ENCODE data around the gene MALAT1.

- TF ChIP-seq CHD2 (IDR thresholded peaks at IDR 0.05; ENCODE audit: low read length) (no peak), EZH2 (IDR thresholded peaks at IDR 0.05; ENCODE audit: low read depth, low read length, severe bottlenecking) (no peak), CTCF (IDR thresholded peaks at IDR 0.05; ENCODE audit: control extremely low read depth in 1 of 3, insufficient read depth in 1 of 3, low read depth in 1 of 3, low read length in 3 of 3) (no peak), JUND (IDR thresholded peaks at IDR 0.05; ENCODE audit: low read length) (no peak), EGR1 (IDR thresholded peaks at IDR 0.05; ENCODE audit: borderline replicate concordance, low read depth, low read length) (no peak), POLR2A (IDR thresholded peaks at IDR 0.05; ENCODE audit: control extremely low read depth in 1 of 2, low read depth in 2 of 2, low read length in 2 of 2) (no peak), USF2 (IDR thresholded peaks at IDR 0.05; ENCODE audit: low read length) (no peak), RBBP5 (IDR thresholded peaks at IDR 0.05; ENCODE audit: borderline replicate concordance, low read depth, low read length) (no peak), SIN3A (conservative IDR thresholded peaks at IDR 0.05 in 1 of 2, IDR thresholded peaks at IDR 0.05 in 1 of 2; ENCODE audit: low read depth in 1 of 2, low read length in 2 of 2) (no peak), SUZ12 (IDR thresholded peaks at IDR 0.05; ENCODE audit: low read length) (no peak)
Observed at GRCh38 chr11:65492387-65492636, 6.5 kb upstream of the MALAT1 start.
